ENCODE results near the gene SV2B. TPM values are rescaled to one million over a fixed set of nuclear protein-coding genes. Genes with fewer than 3 reads are reported as not detected.

The SV2B gene
- total and polyA plus RNA-seq, 2 donors (not counting 1 experiment from before 2014, with no cell fraction given) = under 0.01 TPM; not detected in 1

DNA sequence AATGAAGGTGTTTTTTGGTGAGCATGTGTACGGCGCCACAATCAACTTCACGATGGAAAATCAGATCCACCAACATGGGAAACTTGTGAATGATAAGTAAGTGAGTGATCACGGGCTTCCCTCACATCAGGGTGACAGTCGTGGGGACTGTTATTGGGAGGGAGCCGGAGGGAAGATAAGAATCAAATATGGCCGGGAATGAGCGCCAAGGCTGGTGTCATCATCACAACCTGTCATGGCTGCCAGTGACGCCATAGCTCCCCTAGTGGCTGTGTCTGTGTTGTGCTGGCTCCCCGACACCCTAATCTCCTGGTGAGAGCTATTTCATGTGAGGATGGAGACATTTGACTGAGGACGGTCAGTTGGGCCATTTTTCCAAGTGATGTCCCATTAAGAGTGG, 168.5 kb downstream of the SV2B start:
- Histone ChIP-seq H3K27ac (ENCODE audit: insufficient read depth, low read length) (no peak overlapping the region), H3K4me1 (ENCODE audit: control insufficient read depth, extremely low read depth, insufficient read depth, low read length) (no peaks in the 10 kb centered on the region), H3K4me3 (replicated peaks in 1 of 4; ENCODE audit: control extremely low read depth in 1 of 4, insufficient read depth in 1 of 4, low read depth in 3 of 4, low read length in 4 of 4) (no peak overlapping the region), H3K79me2 (ENCODE audit: control insufficient read depth, insufficient read depth, low read length) (no peaks in the 10 kb centered on the region), H3K9ac (ENCODE audit: insufficient read depth, low read length) (no peak overlapping the region), H3K9me3 (ENCODE audit: control insufficient read depth, insufficient read depth, low read depth, low read length) (no peaks in the 10 kb centered on the region), H3K36me3 (ENCODE audit: control insufficient read depth, insufficient read depth, low read length) (no peaks in the 10 kb centered on the region), H2AFZ (ENCODE audit: low read length) (no peak overlapping the region), H3K4me2 (ENCODE audit: extremely low read depth, insufficient read depth, low read length) (no peak overlapping the region), H3K27me3 (ENCODE audit: control insufficient read depth, insufficient read depth, low read length) (no peaks in the 10 kb centered on the region), H4K20me1 (ENCODE audit: control insufficient read depth, extremely low read depth, insufficient read depth, low read length) (no peaks in the 10 kb centered on the region)
- no peak for DNase-seq (ENCODE audit: low read depth in 2 of 2)
- TF ChIP-seq, protein P1, sequence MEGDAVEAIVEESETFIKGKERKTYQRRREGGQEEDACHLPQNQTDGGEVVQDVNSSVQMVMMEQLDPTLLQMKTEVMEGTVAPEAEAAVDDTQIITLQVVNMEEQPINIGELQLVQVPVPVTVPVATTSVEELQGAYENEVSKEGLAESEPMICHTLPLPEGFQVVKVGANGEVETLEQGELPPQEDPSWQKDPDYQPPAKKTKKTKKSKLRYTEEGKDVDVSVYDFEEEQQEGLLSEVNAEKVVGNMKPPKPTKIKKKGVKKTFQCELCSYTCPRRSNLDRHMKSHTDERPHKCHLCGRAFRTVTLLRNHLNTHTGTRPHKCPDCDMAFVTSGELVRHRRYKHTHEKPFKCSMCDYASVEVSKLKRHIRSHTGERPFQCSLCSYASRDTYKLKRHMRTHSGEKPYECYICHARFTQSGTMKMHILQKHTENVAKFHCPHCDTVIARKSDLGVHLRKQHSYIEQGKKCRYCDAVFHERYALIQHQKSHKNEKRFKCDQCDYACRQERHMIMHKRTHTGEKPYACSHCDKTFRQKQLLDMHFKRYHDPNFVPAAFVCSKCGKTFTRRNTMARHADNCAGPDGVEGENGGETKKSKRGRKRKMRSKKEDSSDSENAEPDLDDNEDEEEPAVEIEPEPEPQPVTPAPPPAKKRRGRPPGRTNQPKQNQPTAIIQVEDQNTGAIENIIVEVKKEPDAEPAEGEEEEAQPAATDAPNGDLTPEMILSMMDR (conservative IDR thresholded peaks at IDR 0.05 in 1 of 2, IDR thresholded peaks at IDR 0.05 in 1 of 2; ENCODE audit: low read depth in 1 of 2, low read length in 2 of 2) = peak in 1 of 2 donors; percentile 23
- no peak for TF ChIP-seq EZH2 (IDR thresholded peaks at IDR 0.05; ENCODE audit: low read length, missing control alignments)

DNA sequence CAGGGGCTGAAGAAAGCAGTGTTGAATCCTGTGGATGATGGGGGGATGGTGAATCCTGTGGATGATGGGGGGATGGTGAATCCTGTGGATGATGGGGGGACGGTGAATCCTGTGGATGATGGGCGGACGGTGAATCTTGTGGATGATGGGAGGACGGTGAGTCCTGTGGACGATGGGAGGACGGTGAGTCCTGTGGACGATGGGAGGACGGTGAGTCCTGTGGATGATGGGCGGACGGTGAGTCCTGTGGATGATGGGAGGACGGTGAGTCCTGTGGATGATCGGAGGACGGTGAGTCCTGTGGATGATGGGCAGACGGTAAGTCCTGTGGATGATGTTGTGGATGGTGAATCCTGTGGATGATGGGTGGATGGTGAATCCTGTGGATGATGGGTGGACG, 170.7 kb downstream of the SV2B start:
- H3K9ac ChIP-seq (ENCODE audit: insufficient read depth, low read length) = no peak overlapping the region

DNA sequence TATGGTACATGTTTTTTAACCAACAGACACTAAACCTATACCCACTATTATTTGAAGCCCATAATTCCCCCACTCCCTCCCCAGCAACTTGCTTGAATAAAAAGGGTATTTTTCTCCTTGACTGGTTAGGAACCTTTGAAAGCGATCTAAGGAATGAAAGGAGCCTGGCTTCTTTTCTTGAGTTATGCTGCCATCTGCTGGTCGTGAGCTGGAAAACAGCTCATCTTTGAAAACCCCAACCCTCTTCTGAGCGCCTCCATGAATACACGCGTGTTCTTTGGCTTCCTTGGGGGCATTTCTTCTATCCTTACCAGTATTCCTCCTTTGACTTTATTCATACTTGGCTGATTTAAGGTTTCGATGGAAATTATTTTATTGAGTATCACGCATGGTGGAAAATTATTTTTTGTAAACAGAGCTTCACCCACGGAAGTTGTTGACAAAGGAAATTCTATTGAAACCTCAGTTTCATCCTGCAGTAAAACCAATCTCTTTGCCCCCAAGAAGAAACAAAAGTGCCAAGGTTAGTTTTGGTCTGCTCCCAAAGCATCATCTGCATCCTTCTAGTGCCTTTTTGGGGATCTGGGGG, 171.6 kb downstream of the SV2B start:
- Histone ChIP-seq H3K36me3 (ENCODE audit: control insufficient read depth, insufficient read depth, low read length) (no peaks in the 10 kb centered on the region), H3K9me3 (ENCODE audit: control insufficient read depth, insufficient read depth, low read depth, low read length) (no peaks in the 10 kb centered on the region), H3K27ac (ENCODE audit: insufficient read depth, low read length) (no peak overlapping the region), H3K79me2 (ENCODE audit: control insufficient read depth, insufficient read depth, low read length) (no peaks in the 10 kb centered on the region), H4K20me1 (ENCODE audit: control insufficient read depth, extremely low read depth, insufficient read depth, low read length) (no peaks in the 10 kb centered on the region), H3K4me3 (replicated peaks in 1 of 4; ENCODE audit: control extremely low read depth in 1 of 4, insufficient read depth in 1 of 4, low read depth in 3 of 4, low read length in 4 of 4) (no peak overlapping the region), H3K27me3 (ENCODE audit: control insufficient read depth, insufficient read depth, low read length) (no peaks in the 10 kb centered on the region), H2AFZ (ENCODE audit: low read length) (no peak overlapping the region), H3K9ac (ENCODE audit: insufficient read depth, low read length) (no peak overlapping the region), H3K4me1 (ENCODE audit: control insufficient read depth, extremely low read depth, insufficient read depth, low read length) (no peaks in the 10 kb centered on the region), H3K4me2 (ENCODE audit: extremely low read depth, insufficient read depth, low read length) (no peak overlapping the region)
- peak; percentile 44 to 74 for DNase-seq (ENCODE audit: low read depth in 2 of 2)
- TF ChIP-seq EZH2 (IDR thresholded peaks at IDR 0.05; ENCODE audit: low read length, missing control alignments) = no peak
- TF ChIP-seq, protein P1 (conservative IDR thresholded peaks at IDR 0.05 in 1 of 2, IDR thresholded peaks at IDR 0.05 in 1 of 2; ENCODE audit: low read depth in 1 of 2, low read length in 2 of 2) = peak; percentile 75 to 76

More for the DNA sequence above, 170.7 kb downstream of the SV2B start:
- Histone ChIP-seq H4K20me1 (ENCODE audit: control insufficient read depth, extremely low read depth, insufficient read depth, low read length) (no peaks in the 10 kb centered on the region), H3K4me1 (ENCODE audit: control insufficient read depth, extremely low read depth, insufficient read depth, low read length) (no peaks in the 10 kb centered on the region), H3K79me2 (ENCODE audit: control insufficient read depth, insufficient read depth, low read length) (no peaks in the 10 kb centered on the region), H3K27me3 (ENCODE audit: control insufficient read depth, insufficient read depth, low read length) (no peaks in the 10 kb centered on the region), H3K36me3 (ENCODE audit: control insufficient read depth, insufficient read depth, low read length) (no peaks in the 10 kb centered on the region), H3K27ac (ENCODE audit: insufficient read depth, low read length) (no peak overlapping the region), H2AFZ (ENCODE audit: low read length) (no peak overlapping the region), H3K9me3 (ENCODE audit: control insufficient read depth, insufficient read depth, low read depth, low read length) (no peaks in the 10 kb centered on the region), H3K4me3 (replicated peaks in 1 of 4; ENCODE audit: control extremely low read depth in 1 of 4, insufficient read depth in 1 of 4, low read depth in 3 of 4, low read length in 4 of 4) (no peak overlapping the region), H3K4me2 (ENCODE audit: extremely low read depth, insufficient read depth, low read length) (no peak overlapping the region)
- DNase-seq (ENCODE audit: low read depth in 2 of 2) = no peak
- TF ChIP-seq EZH2 (IDR thresholded peaks at IDR 0.05; ENCODE audit: low read length, missing control alignments) = no peak
- TF ChIP-seq, protein P1 (conservative IDR thresholded peaks at IDR 0.05 in 1 of 2, IDR thresholded peaks at IDR 0.05 in 1 of 2; ENCODE audit: low read depth in 1 of 2, low read length in 2 of 2) = no peak
